ENCODE data around the gene MYO5B.

- TF ChIP-seq CTCF (IDR thresholded peaks at IDR 0.05): no peak
- no peak for TF ChIP-seq POLR2A (IDR thresholded peaks at IDR 0.05)
- TF ChIP-seq POLR2AphosphoS5 (IDR thresholded peaks at IDR 0.05; ENCODE audit: insufficient read depth in 1 of 2, low read depth in 1 of 2): no peak
Observed at GRCh38 chr18:49798001-49798400, 396.9 kb downstream of the MYO5B start.
